GM19023 (cell line): ENCODE data around the gene SLC24A3.
"Not testable (repeated sequence)": the region's sequence is repeated elsewhere in the genome, so short reads cannot be mapped to it uniquely, and the experiment has no call there.

Experiments
- ATAC-seq: cut with Tn5 transposase; IDR thresholded peaks from one replicate; pipeline ENCODE4 v1.9.1; 2021; ENCODE audit warnings: mild to moderate bottlenecking, moderate library complexity; ENCODE audit not compliant: unreplicated experiment

SLC24A3 gene

GRCh38 chr20:19754201-19754600 is 541.8 kb downstream of the SLC24A3 start:
- ATAC-seq = not testable (repeated sequence)

- ATAC-seq = no peak
Measured at GRCh38 chr20:19756761-19757486, 544.5 kb downstream of the SLC24A3 start.

GRCh38 chr20:19757487-19758132 is 545.2 kb downstream of the SLC24A3 start:
- no peak for ATAC-seq

- ATAC-seq = no peak
Measured at GRCh38 chr20:19758133-19758500, 545.7 kb downstream of the SLC24A3 start, which contains the start of gene RIN2. TSS of gene RIN2 (plus strand) at chr20:19758258. CDS start at chr20:19889602, 131,344 bp downstream.

- ATAC-seq = no peak
Measured at GRCh38 chr20:19758501-19759331, 546.3 kb downstream of the SLC24A3 start.

GRCh38 chr20:19760371-19760721 is 547.9 kb downstream of the SLC24A3 start:
- no peak for ATAC-seq

- no peak for ATAC-seq
Measured at GRCh38 chr20:19761326-19761725, 548.9 kb downstream of the SLC24A3 start.

GRCh38 chr20:19761841-19762240 is 549.4 kb downstream of the SLC24A3 start:
- no peak for ATAC-seq

GRCh38 chr20:19764207-19764606 is 551.8 kb downstream of the SLC24A3 start:
- no peak for ATAC-seq

GRCh38 chr20:19765266-19765665 is 552.8 kb downstream of the SLC24A3 start:
- ATAC-seq = no peak

GRCh38 chr20:19765913-19766312 is 553.5 kb downstream of the SLC24A3 start:
- no peak for ATAC-seq

GRCh38 chr20:19767070-19767469 is 554.6 kb downstream of the SLC24A3 start:
- ATAC-seq = no peak

GRCh38 chr20:19768325-19768842 is 555.9 kb downstream of the SLC24A3 start:
- no peak for ATAC-seq

- no peak for ATAC-seq
Measured at GRCh38 chr20:19769507-19769906, 557.1 kb downstream of the SLC24A3 start.

GRCh38 chr20:19770375-19770774 is 557.9 kb downstream of the SLC24A3 start:
- ATAC-seq = no peak

GRCh38 chr20:19771031-19771430 is 558.6 kb downstream of the SLC24A3 start:
- no peak for ATAC-seq
